Muscle layer of colon (tissue), 2 donors: ENCODE results near the gene CHST14.
"Not testable (repeated sequence)": the region's sequence is repeated elsewhere in the genome, so short reads cannot be mapped to it uniquely, and the experiment has no call there.

Source experiments
- H3K27ac ChIP-seq: one replicate; pipeline ENCODE4 v1.7.0; 2013; ENCODE audit warnings: low read depth, mild to moderate bottlenecking, low read length, moderate library complexity
- H3K27me3 ChIP-seq, 2 donors: one replicate each; pipeline ENCODE4 v1.7.0; 2013; ENCODE audit warnings: low read length in 2 of 2, mild to moderate bottlenecking in 2 of 2; ENCODE audit not compliant: insufficient read depth in 2 of 2, control insufficient read depth in 1 of 2
- H3K36me3 ChIP-seq: one replicate; pipeline ENCODE4 v1.7.0; 2013; ENCODE audit warnings: mild to moderate bottlenecking, low read length; ENCODE audit not compliant: insufficient read depth
- H3K4me1 ChIP-seq: one replicate; pipeline ENCODE4 v1.7.0; 2013; ENCODE audit warnings: mild to moderate bottlenecking, low read length; ENCODE audit not compliant: insufficient read depth
- H3K4me3 ChIP-seq, 2 donors: one replicate each; pipeline ENCODE4 v1.7.0; 2013; ENCODE audit warnings: low read length in 2 of 2, low read depth in 1 of 2, mild to moderate bottlenecking in 1 of 2, moderate library complexity in 1 of 2
- H3K9ac ChIP-seq: one replicate; pipeline ENCODE4 v1.7.0; 2013; ENCODE audit warnings: low read length
- H3K9me3 ChIP-seq: one replicate; pipeline ENCODE4 v1.7.0; 2013; ENCODE audit warnings: mild to moderate bottlenecking, low read length
- donor health status: abdominal sarcoma.
- donor health status: Adenocarcinoma of cecum.

CHST14 gene

DNA sequence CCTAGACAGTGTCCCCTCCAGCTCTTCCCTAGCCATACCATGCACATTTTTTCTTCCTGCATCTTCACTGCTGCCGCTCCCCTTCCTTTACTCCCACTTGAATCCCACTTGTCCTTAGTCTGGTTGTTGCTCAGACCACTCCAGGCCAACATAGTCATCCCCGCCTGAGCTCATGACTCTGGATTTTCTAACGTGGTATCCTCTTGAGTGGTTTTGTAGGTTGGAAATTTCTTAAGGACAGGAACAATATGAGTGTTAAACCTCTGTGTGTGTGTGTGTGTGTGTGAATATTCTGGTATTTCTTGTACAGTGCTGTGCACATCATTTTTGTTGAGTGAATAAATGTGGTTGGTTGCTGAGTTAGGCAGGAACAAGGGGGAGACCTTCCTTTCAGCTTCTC lies 26.9 kb upstream of the CHST14 start:
- no peaks in the 10 kb centered on the region for H3K36me3 ChIP-seq
- H3K9ac ChIP-seq: no peak overlapping the region
- no peak overlapping the region for H3K4me3 ChIP-seq
- H3K27ac ChIP-seq: no peak overlapping the region
- no peaks in the 10 kb centered on the region for H3K9me3 ChIP-seq
- H3K4me1 ChIP-seq: peaks cover 35% of the 10 kb centered on the region
- peaks cover 0 to 6% of the 10 kb centered on the region in 2 donors for H3K27me3 ChIP-seq

DNA sequence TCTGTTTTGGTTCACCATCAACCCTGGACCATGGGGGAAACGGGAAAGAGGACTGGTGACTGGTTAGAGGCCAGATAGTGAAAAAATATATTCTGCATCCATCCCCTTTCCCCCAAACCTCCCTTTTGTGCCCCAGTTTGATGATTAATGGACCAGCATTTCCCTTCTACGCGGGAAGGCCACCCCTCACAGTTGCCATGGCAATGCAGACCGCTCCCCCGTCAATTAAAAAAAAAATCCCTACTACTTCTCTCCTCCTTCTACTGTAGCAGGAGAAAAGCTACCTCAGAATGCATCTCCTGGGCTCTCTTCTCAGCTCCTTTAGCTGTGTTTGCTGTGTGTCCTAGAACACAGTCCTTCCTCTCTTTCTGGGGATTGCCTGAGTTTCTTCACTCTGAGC lies 26.0 kb upstream of the CHST14 start:
- Histone ChIP-seq H3K4me1 (peaks cover 33% of the 10 kb centered on the region), H3K9ac (no peak overlapping the region), H3K27me3 (peaks cover 0 to 1% of the 10 kb centered on the region in 2 donors), H3K4me3 (no peak overlapping the region), H3K27ac (no peak overlapping the region), H3K9me3 (no peaks in the 10 kb centered on the region), H3K36me3 (no peaks in the 10 kb centered on the region)

DNA sequence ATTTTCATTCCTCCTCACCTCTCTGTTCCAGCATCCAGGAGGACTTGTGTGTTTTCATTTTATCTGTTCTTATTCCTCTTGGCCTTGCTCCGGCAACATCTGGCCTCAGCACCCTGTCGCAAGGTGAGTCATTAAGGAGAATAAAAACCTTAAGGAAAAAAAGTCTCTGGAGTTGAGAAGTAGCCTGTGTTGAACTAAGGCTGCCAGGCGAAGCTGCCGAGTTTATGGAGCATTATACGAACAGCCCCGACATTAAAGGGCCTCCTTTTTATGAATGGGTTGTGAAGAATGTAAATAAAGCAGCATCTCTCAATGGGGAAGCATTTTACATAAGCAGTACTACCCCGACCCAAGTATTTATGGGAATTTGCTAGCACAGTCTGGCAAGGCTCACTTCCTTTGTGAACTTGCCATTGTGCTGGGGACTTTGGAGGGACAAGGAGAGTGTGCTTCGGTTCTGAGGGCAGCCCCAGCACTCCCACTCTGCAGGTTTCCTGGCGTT lies 25.3 kb upstream of the CHST14 start:
- Histone ChIP-seq H3K4me3 (no peak overlapping the region), H3K27me3 (no peaks in the 10 kb centered on the region), H3K9ac (no peak overlapping the region), H3K4me1 (peaks cover 27% of the 10 kb centered on the region), H3K36me3 (no peaks in the 10 kb centered on the region), H3K9me3 (no peaks in the 10 kb centered on the region), H3K27ac (no peak overlapping the region)

DNA sequence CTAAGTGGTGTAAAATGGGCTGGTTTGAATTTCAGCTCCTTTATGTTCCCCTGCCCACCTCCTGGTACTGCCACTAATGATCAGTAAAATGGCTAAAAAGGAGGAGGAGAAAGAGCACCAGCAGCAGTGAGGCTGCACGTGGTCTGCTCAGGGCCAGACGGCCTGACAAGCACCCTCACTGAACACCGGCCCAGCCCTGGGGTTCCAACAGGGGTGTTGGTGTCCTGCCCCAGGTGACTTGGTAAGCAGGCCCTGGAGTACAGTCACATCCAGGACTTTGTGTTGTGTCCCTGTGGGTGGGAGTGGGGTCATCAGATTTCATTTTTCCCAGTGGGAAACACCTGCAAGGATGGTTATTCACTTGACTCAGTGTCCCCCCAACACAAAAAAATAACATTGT lies 24.6 kb upstream of the CHST14 start:
- H3K36me3 ChIP-seq: no peaks in the 10 kb centered on the region
- H3K27me3 ChIP-seq: no peaks in the 10 kb centered on the region
- no peak overlapping the region for H3K4me3 ChIP-seq
- peaks cover 27% of the 10 kb centered on the region for H3K4me1 ChIP-seq
- no peak overlapping the region for H3K9ac ChIP-seq
- H3K9me3 ChIP-seq: no peaks in the 10 kb centered on the region
- no peak overlapping the region for H3K27ac ChIP-seq

DNA sequence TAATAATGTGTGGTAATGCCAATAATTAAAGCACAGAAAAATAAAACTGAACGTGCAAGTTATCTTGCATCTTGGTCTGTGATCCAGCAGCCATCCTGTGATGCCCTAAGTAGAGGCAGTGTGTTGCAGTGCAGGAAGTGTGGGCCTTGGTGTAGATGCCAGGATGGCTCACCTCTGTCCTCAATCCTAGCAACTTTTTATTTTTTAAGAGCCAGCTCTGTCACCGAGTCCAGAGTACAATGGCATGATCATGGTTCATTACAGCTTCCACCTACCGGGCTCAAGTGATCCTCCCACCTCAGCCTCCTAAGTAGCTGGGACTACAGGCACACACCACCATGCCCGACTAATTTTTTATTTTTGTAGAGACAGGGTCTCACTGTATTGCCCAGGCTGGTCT lies 22.4 kb upstream of the CHST14 start:
- Histone ChIP-seq H3K4me3 (no peak overlapping the region), H3K4me1 (peaks cover 15% of the 10 kb centered on the region), H3K9ac (no peak overlapping the region), H3K36me3 (no peaks in the 10 kb centered on the region), H3K27me3 (no peaks in the 10 kb centered on the region), H3K27ac (no peak overlapping the region), H3K9me3 (no peaks in the 10 kb centered on the region)

DNA sequence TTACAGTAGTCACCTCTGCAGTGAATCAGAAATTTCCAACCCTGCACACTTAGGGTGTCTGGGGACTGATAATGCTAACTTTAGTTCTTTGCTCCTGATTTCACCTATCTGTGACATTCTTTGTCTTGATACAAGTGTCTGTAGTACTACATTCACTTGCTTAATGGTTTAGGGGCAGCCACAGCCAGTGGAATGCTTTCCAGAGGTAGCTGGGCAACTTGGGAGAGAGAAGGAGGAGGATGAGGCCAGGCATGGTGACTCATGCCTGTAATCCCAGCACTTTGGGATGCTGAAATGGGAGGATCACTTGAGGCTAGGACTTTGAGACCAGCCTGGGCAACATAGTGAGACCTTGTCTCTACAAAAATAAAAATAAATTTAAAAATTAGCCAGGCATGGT lies 21.5 kb upstream of the CHST14 start:
- Histone ChIP-seq H3K36me3 (no peaks in the 10 kb centered on the region), H3K27ac (no peak overlapping the region), H3K9me3 (no peaks in the 10 kb centered on the region), H3K9ac (no peak overlapping the region), H3K4me3 (no peak overlapping the region), H3K27me3 (no peaks in the 10 kb centered on the region), H3K4me1 (peaks cover 15% of the 10 kb centered on the region)

DNA sequence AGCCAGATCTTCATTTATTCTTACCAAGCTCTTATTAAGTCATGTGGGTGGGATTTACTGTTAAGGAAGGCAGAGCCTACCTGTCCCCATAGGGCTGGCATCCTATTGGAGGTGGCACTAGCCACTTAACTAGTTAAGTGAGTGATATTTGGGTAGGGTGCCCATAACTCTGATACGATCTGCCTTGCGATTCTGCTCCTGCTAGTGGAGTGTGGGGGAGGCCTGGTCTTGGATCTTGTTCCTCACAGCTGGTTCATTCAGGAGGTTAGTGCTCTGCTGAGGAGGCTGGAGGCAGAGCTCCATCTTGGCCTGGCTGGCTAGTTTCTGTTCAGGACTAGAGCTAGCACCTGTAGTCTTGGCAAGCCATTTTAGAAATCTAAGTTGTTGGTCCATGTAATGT lies 20.7 kb upstream of the CHST14 start:
- no peaks in the 10 kb centered on the region for H3K9me3 ChIP-seq
- peaks cover 17% of the 10 kb centered on the region for H3K4me1 ChIP-seq
- no peak overlapping the region for H3K4me3 ChIP-seq
- H3K36me3 ChIP-seq: no peaks in the 10 kb centered on the region
- H3K9ac ChIP-seq: no peak overlapping the region
- no peaks in the 10 kb centered on the region for H3K27me3 ChIP-seq
- H3K27ac ChIP-seq: no peak overlapping the region

DNA sequence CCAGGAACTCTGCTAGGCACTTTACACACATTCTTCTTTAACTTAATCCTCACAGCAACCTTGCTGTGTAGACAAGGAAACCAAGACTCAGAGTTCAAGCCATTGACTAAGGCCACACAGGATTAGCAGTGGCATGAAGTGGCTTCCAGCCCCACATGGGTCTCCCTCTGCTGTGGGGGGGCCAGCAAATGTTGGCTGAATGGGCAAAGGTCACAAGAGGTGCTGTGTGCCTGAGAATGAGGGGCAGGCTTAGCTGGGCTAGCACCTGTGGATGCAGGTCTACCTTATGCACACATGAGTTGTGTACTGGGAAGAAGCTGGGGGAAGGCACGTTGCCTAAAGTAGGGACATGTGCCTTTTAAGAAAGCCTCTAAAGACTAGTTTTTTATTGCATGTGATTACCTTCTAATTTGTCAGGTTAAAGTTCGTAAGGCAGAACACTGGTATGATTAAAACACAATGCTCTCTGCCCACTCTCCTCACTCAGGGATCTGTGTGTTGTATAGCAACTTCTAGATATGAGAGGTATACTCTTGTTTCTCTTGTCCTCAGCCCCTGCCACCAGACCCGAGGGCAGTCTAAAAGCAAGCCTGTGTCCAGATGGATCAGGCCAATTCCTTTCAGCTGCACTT lies 19.1 kb upstream of the CHST14 start:
- H3K9me3 ChIP-seq: no peaks in the 10 kb centered on the region
- peaks cover 18% of the 10 kb centered on the region for H3K4me1 ChIP-seq
- H3K4me3 ChIP-seq: no peak overlapping the region
- H3K27me3 ChIP-seq: no peaks in the 10 kb centered on the region
- H3K9ac ChIP-seq: no peak overlapping the region
- no peak overlapping the region for H3K27ac ChIP-seq
- H3K36me3 ChIP-seq: no peaks in the 10 kb centered on the region

DNA sequence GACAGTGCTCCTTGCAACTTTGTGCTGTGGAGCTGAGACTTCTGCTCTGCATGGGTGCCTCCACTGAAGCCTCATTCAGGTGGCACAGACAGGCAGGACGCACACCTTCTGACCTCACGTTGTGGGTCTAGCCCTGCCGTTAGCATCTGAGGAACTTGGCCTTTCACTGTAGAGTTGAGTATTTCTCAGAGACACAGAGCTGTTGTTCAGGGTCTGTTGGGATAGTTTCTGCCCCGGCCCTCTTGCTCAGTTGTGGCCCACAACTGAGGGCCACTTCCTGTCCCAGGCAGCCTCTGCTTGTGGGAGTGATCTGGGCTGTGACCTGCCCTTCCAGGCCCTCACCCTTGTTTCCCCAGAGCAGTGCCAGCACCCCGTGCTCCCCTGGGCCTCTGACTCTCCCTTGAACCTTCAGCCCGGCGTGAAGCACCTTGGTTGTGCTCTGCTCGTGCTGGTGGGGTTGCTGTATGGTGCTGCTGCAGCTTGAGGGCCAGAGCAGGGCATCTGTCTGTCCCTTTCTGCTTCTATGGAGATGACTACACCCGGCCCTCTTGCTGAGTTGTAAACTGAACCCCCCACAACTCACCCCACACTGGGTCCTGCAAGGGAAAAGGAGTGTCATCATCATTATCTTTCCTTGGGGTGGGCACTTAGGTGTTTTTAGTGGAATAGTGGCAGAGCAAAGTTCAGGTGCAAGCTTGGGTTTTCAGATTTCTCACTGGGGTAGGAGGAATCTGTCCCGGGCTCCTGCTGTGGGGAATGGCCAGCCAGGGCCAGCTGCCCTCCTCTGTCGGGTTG lies 18.3 kb upstream of the CHST14 start:
- Histone ChIP-seq H3K27ac (no peak overlapping the region), H3K9me3 (no peaks in the 10 kb centered on the region), H3K4me3 (no peak overlapping the region), H3K9ac (no peak overlapping the region), H3K27me3 (no peaks in the 10 kb centered on the region), H3K4me1 (peaks cover 20% of the 10 kb centered on the region), H3K36me3 (no peaks in the 10 kb centered on the region)

DNA sequence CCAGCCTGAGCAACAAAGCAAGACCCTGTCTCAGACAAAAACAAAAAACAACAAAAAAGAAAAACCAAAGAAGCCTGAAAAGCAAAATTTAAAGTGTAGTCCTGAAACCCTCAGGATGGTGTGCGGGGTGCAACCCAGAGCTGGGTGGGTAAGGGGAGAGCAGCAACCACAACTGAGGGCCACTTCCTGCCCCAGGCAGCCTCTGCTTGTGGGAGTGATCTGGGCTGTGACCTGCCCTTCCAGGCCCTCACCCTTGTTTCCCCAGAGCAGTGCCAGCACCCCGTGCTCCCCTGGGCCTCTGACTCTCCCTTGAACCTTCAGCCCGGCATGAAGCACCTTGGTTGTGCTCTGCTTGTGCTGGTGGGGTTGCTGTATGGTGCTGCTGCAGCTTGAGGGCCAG lies 16.8 kb upstream of the CHST14 start:
- not testable (repeated sequence) for H3K4me3 ChIP-seq
- H3K4me1 ChIP-seq: peaks cover 20% of the 10 kb centered on the region

DNA sequence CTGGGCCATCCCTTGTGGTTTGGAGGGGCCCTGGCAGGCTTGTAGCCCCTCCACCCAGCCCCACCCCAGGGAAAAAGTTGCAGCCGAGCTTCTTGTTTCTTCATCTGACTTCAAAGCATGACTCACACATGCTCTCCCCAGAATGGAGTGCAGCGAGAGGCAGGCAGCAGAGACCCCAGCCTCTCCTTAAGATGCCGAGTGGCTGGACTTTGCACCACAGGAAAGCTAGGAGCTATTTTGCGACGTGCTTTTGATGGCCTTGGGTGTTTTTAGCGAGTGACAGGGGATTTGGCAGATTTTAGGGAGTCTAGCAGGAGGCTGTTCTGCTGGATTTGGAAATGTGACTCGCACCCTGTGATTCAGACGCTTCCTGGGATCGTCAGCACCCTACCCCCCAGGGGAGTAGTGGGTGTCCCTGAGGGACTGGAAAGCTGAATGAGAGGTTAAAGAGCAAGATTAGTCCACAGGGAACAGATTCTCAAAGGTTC lies 15.8 kb upstream of the CHST14 start:
- Histone ChIP-seq H3K27ac (no peak overlapping the region), H3K27me3 (no peaks in the 10 kb centered on the region), H3K36me3 (peaks cover 6% of the 10 kb centered on the region), H3K9ac (no peak overlapping the region), H3K4me1 (peaks cover 20% of the 10 kb centered on the region), H3K9me3 (no peaks in the 10 kb centered on the region), H3K4me3 (no peak overlapping the region)

More for the DNA sequence above, 16.8 kb upstream of the CHST14 start:
- not testable (repeated sequence) for H3K9me3 ChIP-seq, H3K9ac ChIP-seq, H3K27ac ChIP-seq, H3K36me3 ChIP-seq, H3K27me3 ChIP-seq
